Measurements from ENCODE around the gene MDC1. TPM values are rescaled to one million over a fixed set of nuclear protein-coding genes. Genes with fewer than 3 reads are reported as not detected.
"Not testable (repeated sequence)": the region's sequence is repeated elsewhere in the genome, so short reads cannot be mapped to it uniquely, and the experiment has no call there.

MDC1 gene, protein sequence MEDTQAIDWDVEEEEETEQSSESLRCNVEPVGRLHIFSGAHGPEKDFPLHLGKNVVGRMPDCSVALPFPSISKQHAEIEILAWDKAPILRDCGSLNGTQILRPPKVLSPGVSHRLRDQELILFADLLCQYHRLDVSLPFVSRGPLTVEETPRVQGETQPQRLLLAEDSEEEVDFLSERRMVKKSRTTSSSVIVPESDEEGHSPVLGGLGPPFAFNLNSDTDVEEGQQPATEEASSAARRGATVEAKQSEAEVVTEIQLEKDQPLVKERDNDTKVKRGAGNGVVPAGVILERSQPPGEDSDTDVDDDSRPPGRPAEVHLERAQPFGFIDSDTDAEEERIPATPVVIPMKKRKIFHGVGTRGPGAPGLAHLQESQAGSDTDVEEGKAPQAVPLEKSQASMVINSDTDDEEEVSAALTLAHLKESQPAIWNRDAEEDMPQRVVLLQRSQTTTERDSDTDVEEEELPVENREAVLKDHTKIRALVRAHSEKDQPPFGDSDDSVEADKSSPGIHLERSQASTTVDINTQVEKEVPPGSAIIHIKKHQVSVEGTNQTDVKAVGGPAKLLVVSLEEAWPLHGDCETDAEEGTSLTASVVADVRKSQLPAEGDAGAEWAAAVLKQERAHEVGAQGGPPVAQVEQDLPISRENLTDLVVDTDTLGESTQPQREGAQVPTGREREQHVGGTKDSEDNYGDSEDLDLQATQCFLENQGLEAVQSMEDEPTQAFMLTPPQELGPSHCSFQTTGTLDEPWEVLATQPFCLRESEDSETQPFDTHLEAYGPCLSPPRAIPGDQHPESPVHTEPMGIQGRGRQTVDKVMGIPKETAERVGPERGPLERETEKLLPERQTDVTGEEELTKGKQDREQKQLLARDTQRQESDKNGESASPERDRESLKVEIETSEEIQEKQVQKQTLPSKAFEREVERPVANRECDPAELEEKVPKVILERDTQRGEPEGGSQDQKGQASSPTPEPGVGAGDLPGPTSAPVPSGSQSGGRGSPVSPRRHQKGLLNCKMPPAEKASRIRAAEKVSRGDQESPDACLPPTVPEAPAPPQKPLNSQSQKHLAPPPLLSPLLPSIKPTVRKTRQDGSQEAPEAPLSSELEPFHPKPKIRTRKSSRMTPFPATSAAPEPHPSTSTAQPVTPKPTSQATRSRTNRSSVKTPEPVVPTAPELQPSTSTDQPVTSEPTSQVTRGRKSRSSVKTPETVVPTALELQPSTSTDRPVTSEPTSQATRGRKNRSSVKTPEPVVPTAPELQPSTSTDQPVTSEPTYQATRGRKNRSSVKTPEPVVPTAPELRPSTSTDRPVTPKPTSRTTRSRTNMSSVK (N-terminal part only)
- 24.5 TPM for total RNA-seq
- long read RNA-seq, partial matches to known transcripts, result 0 of 6 reads
- long read RNA-seq, other reads (novel, unspliced or antisense), result 5 of 6 reads

DNA sequence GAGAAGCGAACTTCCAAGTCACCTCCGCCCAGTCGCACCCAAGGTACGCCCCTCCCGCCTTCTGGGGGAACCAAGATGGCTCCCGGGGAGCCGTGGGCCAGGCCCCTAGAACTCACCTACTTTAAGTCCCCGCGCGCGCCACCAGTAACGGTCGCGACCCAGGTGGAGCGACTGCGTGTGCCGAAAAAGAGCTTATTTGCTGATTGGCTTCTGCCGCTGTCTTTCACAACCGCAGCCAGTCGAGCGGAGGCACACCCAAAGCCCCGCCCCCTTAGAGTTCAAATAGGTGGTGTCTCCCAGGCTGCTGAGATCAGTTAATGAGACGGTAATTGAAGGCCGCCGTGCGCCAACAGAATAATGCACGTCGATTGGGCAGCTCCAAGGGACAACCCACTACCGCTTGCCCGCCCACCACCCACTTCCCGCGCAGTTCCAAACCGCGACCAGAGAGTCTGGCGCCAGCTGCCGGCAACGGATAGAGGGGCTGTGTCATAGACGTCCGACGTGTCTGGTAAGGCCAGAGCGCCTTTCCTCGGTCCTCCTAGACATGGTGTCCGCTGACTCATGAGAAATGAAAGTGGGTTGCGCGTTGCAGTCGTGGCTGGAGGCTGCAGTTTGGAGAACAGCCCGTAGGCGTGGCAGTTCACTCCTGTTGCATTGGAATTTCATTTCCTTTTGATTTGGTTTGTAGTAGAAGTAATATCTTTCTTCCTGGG lies at the start of gene MDC1:
TSS of gene MDC1 (minus strand) at position 153 of the 716 bp plus-strand sequence. CDS start 2,106 bp downstream, outside the sequence.
- intact Hi-C loops (cut with DNase I), result no loop called here
- Histone ChIP-seq H3K4me3 (peak within 1 kb of the TSS; percentile 65), H3K27me3 (ENCODE audit: low read depth) (no peaks in the 10 kb centered on the region), H3K9me3 (no peaks in the 10 kb centered on the region), H3K36me3 (peaks cover 36% of the 10 kb centered on the region), H3K27ac (peak within 1 kb of the TSS; percentile 90), H3K4me1 (peaks cover 38% of the 10 kb centered on the region)
- ATAC-seq (peak; percentile 84 to 90), DNase-seq (peak; percentile 100)
- TF ChIP-seq, protein P1, sequence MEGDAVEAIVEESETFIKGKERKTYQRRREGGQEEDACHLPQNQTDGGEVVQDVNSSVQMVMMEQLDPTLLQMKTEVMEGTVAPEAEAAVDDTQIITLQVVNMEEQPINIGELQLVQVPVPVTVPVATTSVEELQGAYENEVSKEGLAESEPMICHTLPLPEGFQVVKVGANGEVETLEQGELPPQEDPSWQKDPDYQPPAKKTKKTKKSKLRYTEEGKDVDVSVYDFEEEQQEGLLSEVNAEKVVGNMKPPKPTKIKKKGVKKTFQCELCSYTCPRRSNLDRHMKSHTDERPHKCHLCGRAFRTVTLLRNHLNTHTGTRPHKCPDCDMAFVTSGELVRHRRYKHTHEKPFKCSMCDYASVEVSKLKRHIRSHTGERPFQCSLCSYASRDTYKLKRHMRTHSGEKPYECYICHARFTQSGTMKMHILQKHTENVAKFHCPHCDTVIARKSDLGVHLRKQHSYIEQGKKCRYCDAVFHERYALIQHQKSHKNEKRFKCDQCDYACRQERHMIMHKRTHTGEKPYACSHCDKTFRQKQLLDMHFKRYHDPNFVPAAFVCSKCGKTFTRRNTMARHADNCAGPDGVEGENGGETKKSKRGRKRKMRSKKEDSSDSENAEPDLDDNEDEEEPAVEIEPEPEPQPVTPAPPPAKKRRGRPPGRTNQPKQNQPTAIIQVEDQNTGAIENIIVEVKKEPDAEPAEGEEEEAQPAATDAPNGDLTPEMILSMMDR (IDR thresholded peaks at IDR 0.05), result peak; percentile 59

DNA sequence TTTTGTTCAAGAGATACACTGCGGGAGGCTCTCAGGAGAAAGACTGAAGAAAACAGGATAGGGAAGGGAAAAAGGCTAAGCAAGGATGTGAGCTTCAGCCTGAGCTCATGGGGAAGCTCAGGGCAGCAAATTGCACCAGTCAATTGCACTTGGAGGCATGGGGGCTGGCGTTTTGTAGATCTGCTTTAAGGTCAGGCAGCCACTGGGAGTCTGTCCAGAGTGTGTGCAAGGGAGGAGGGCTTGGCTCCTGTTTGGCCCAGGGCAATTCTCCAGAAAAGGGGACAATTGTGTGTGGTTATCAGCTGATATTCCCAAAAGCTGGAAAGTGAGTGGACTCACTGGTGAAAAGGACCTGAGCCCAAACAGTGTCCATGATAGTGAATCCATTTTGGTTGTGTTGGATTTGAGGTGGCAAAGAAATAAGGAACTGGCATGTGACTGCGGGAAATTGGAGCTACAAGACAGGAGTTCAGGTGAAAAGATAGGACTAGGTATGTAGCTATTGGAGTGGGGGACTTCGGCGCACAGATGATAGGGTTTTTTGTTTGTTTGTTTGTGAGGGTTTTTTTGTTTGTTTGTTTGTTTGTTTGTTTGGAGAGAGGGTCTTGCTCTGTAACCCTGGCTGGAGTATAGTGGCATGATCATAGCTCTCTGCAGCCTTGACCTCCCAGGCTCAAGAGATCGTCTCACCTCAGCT lies 49.5 kb upstream of the MDC1 start:
- Histone ChIP-seq H3K4me1 (peaks cover 31% of the 10 kb centered on the region), H3K27me3 (ENCODE audit: low read depth) (no peaks in the 10 kb centered on the region), H3K36me3 (no peaks in the 10 kb centered on the region), H3K9me3 (no peaks in the 10 kb centered on the region), H3K27ac (no peak overlapping the region), H3K4me3 (no peak overlapping the region)
- intact Hi-C loops (cut with DNase I), result no loop called here
- TF ChIP-seq, protein P1 (IDR thresholded peaks at IDR 0.05), result no peak
- no peak for ATAC-seq
- no peak for DNase-seq

DNA sequence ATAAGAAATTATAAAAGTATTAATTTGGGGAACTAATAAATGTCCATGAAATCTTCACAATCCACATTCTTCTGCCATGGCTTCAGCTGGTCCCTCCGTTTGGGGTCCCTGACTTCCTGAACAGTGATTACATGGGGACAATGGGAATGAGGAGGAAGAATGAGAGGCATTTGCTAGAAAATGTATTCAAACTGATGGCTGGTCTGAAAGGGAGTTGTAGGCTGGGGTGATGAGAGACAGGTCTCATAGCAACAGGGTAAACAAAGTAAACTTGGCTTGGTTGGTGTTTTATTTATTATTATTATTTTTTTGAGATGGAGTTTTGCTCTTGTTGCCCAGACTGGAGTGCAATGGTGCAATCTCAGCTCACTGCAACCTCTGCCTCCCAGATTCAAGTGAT lies 48.4 kb upstream of the MDC1 start:
- H3K36me3 ChIP-seq; H3K27me3 ChIP-seq (ENCODE audit: low read depth); ATAC-seq; H3K27ac ChIP-seq; intact Hi-C loops (cut with DNase I); H3K9me3 ChIP-seq; H3K4me3 ChIP-seq; DNase-seq: not testable (repeated sequence)
- peaks cover 31% of the 10 kb centered on the region for H3K4me1 ChIP-seq

DNA sequence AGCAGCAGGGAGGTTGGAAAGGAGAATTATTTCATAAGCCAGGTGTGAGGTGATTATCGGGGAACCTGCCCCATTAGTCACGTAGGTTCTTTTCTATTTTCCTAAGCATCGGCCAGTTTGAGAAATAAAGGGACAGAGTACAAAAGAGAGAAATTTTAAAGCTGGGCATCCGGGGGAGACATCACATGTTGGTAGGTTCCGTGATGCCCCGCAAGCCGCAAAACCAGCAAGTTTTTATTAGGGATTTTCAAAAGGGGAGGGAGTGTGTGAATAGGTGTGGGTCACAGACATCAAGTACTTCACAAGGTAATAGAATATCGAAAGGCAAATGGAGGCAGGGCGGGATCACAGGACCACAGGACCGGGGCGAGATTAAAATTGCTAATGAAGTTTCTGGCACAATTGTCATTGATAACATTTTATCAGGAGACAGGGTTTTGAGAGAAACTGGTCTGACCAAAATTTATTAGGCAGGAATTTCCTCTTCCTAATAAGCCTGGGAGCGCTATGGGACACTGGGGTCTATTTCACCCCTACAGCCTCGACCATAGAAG lies 47.5 kb upstream of the MDC1 start:
- H3K9me3 ChIP-seq; H3K27me3 ChIP-seq (ENCODE audit: low read depth); ATAC-seq; H3K4me3 ChIP-seq; intact Hi-C loops (cut with DNase I); DNase-seq; H3K27ac ChIP-seq; H3K36me3 ChIP-seq: not testable (repeated sequence)
- H3K4me1 ChIP-seq, result peaks cover 25% of the 10 kb centered on the region

DNA sequence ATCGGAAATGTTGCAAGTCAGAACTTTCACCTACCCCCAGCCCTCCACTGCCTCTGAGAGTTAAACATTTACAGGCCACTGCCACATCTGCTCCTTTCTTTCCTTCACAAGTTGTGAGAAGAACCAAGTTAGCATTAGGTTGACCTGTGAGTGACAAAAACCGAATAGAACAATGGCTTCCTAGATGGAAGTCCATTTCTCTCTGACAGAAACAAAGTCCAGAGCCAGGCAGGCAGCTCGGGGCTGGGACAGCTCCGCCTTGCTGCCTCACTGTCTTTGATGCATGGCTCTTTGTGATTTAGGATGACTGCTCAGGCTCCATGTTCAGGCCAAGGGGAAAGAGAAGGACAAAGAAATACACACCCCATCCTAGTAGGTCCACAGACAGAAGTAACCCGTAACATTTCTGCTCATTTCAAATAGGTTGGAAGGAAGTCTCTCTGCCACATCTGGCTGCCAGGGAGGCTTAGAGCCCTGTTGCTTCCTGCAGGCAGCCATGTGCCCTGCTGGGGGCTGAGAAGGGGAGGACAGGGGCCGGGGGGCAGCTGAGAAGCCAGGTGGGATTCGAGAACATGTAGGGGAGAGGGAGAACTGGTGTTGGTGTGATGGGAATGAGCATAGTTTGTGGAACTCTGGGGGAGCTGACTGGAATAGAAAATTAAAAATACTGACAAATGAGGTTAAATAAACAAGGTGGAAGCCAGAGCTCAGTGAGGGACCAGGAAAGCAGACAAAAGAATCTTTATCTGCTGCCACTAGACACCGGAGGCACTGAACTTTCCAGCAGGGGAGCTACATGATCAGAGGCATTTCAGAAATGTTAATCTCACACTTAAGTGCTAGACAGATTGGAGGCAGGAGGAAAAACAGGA lies 46.8 kb upstream of the MDC1 start:
- Histone ChIP-seq H3K4me3 (no peak overlapping the region), H3K27me3 (ENCODE audit: low read depth) (no peaks in the 10 kb centered on the region), H3K36me3 (no peaks in the 10 kb centered on the region), H3K4me1 (peaks cover 25% of the 10 kb centered on the region), H3K9me3 (no peaks in the 10 kb centered on the region), H3K27ac (no peak overlapping the region)
- TF ChIP-seq, protein P1 (IDR thresholded peaks at IDR 0.05), result no peak
- ATAC-seq (peak; percentile 36 to 54), DNase-seq (no peak)
- intact Hi-C loops (cut with DNase I), result no loop called here

All from lower lobe of right lung (tissue), 2 donors.